ENCODE data around the gene MELK. TPM values are rescaled to one million over a fixed set of nuclear protein-coding genes. Genes with fewer than 3 reads are reported as not detected.

MELK gene
- total and polyA plus RNA-seq, 2 of the 13 experiments (the other 11 are each of a cell fraction or from before 2014, with no cell fraction given): 16.7 to 50.4 TPM

GRCh38 chr9:36686471-36686870 is 113.8 kb downstream of the MELK start (continued):
- TF ChIP-seq ZNF142 (CRISPR knock-in tag; IDR thresholded peaks at IDR 0.05) (no peak), PRDM4 (CRISPR knock-in tag; IDR thresholded peaks at IDR 0.05; ENCODE audit: borderline replicate concordance) (no peak), KMT2A (CRISPR knock-in tag; IDR thresholded peaks at IDR 0.05) (no peak), REST (IDR thresholded peaks at IDR 0.05; ENCODE audit: borderline replicate concordance in 1 of 2, low read depth in 1 of 2, low read length in 2 of 2) (no peak), ZNF230 (CRISPR knock-in tag; IDR thresholded peaks at IDR 0.05) (no peak), CTCF (CRISPR knock-in tag; IDR thresholded peaks at IDR 0.05) (no peak), E2F5 (CRISPR knock-in tag; conservative IDR thresholded peaks at IDR 0.05) (no peak), SP5 (CRISPR knock-in tag; IDR thresholded peaks at IDR 0.05; ENCODE audit: borderline replicate concordance, low read depth) (no peak), ZFP36L1 (CRISPR knock-in tag; IDR thresholded peaks at IDR 0.05) (no peak)
- TF ChIP-seq, protein P1, sequence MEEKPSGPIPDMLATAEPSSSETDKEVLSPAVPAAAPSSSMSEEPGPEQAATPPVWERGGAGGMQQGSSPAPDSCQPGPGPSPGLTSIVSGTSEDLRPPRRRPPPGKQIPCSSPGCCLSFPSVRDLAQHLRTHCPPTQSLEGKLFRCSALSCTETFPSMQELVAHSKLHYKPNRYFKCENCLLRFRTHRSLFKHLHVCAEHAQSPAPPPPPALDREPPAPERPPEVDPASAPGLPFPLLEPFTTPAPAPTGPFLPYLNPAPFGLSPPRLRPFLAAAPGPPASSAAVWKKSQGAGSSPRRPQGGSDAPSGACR (CRISPR knock-in tag; IDR thresholded peaks at IDR 0.05): no peak
